ENCODE results near the gene PKD1L1. TPM values are rescaled to one million over a fixed set of nuclear protein-coding genes. Genes with fewer than 3 reads are reported as not detected.
"Not testable (repeated sequence)": the region's sequence is repeated elsewhere in the genome, so short reads cannot be mapped to it uniquely, and the experiment has no call there.

Gene PKD1L1
- polyA plus RNA-seq, 1 donor from 2014 or later = 0.06 TPM

GRCh38 chr7:47937711-47938573, 10.3 kb downstream of the PKD1L1 start:
- Mint-ChIP-seq H3K4me1 (peaks cover 25 to 30% (median 27%) of the 10 kb centered on the region in 3 donors), H3K27ac (peak overlapping the region; percentile 28 to 88 (median 46)), H3K4me3 (peak overlapping the region; percentile 0 to 87 (median 73)), H3K27me3 (no peaks in the 10 kb centered on the region), H3K36me3 (no peaks in the 10 kb centered on the region), H3K9me3 (no peaks in the 10 kb centered on the region)

GRCh38 chr7:47937065-47937687, 11.1 kb downstream of the PKD1L1 start:
- H3K36me3 Mint-ChIP-seq = no peaks in the 10 kb centered on the region
- peak overlapping the region; percentile 8 to 88 (median 28) for H3K27ac Mint-ChIP-seq
- no peaks in the 10 kb centered on the region for H3K27me3 Mint-ChIP-seq
- H3K4me1 Mint-ChIP-seq = peaks cover 25 to 30% (median 27%) of the 10 kb centered on the region in 3 donors
- H3K4me3 Mint-ChIP-seq = peak overlapping the region; percentile 0 to 87 (median 73)
- H3K9me3 Mint-ChIP-seq = no peaks in the 10 kb centered on the region

- no peaks in the 10 kb centered on the region for H3K9me3 Mint-ChIP-seq
- no peaks in the 10 kb centered on the region for H3K36me3 Mint-ChIP-seq
- peaks cover 25 to 30% (median 29%) of the 10 kb centered on the region in 3 donors for H3K4me1 Mint-ChIP-seq
- H3K27ac Mint-ChIP-seq = no peak overlapping the region
- no peaks in the 10 kb centered on the region for H3K27me3 Mint-ChIP-seq
- H3K4me3 Mint-ChIP-seq = peak overlapping the region in 3 of 4 donors; percentile 49 to 87 (median 50)
Observed at GRCh38 chr7:47936323-47936722, 11.9 kb downstream of the PKD1L1 start.

- H3K4me1 Mint-ChIP-seq = peaks cover 25 to 30% (median 29%) of the 10 kb centered on the region in 3 donors
- H3K27me3 Mint-ChIP-seq = peaks cover 6% of the 10 kb centered on the region
- H3K4me3 Mint-ChIP-seq = peak overlapping the region in 1 of 4 donors; percentile 76
- no peaks in the 10 kb centered on the region for H3K36me3 Mint-ChIP-seq
- H3K27ac Mint-ChIP-seq = no peak overlapping the region
- no peaks in the 10 kb centered on the region for H3K9me3 Mint-ChIP-seq
Observed at GRCh38 chr7:47935336-47935735, 12.9 kb downstream of the PKD1L1 start.

GRCh38 chr7:47934831-47935230, 13.4 kb downstream of the PKD1L1 start:
- Mint-ChIP-seq H3K27me3 (peaks cover 10% of the 10 kb centered on the region), H3K36me3 (no peaks in the 10 kb centered on the region), H3K27ac (no peak overlapping the region), H3K9me3 (no peaks in the 10 kb centered on the region), H3K4me3 (no peak overlapping the region), H3K4me1 (peaks cover 25 to 31% (median 30%) of the 10 kb centered on the region in 3 donors)

GRCh38 chr7:47933215-47933614, 15.1 kb downstream of the PKD1L1 start:
- peaks cover 0 to 2% (median 0%) of the 10 kb centered on the region in 3 donors for H3K9me3 Mint-ChIP-seq
- no peak overlapping the region for H3K27ac Mint-ChIP-seq
- peaks cover 21 to 32% (median 27%) of the 10 kb centered on the region in 3 donors for H3K4me1 Mint-ChIP-seq
- H3K36me3 Mint-ChIP-seq = no peaks in the 10 kb centered on the region
- peaks cover 20% of the 10 kb centered on the region for H3K27me3 Mint-ChIP-seq
- H3K4me3 Mint-ChIP-seq = no peak overlapping the region

GRCh38 chr7:47932466-47933037, 15.7 kb downstream of the PKD1L1 start:
- H3K4me1 Mint-ChIP-seq = peaks cover 20 to 27% (median 22%) of the 10 kb centered on the region in 3 donors
- peaks cover 0 to 2% (median 0%) of the 10 kb centered on the region in 3 donors for H3K9me3 Mint-ChIP-seq
- peaks cover 20% of the 10 kb centered on the region for H3K27me3 Mint-ChIP-seq
- H3K27ac Mint-ChIP-seq = no peak overlapping the region
- no peak overlapping the region for H3K4me3 Mint-ChIP-seq
- no peaks in the 10 kb centered on the region for H3K36me3 Mint-ChIP-seq

GRCh38 chr7:47932016-47932415, 16.2 kb downstream of the PKD1L1 start:
- H3K4me3 Mint-ChIP-seq = no peak overlapping the region
- H3K27me3 Mint-ChIP-seq = peaks cover 20% of the 10 kb centered on the region
- peaks cover 16 to 23% (median 18%) of the 10 kb centered on the region in 3 donors for H3K4me1 Mint-ChIP-seq
- no peaks in the 10 kb centered on the region for H3K36me3 Mint-ChIP-seq
- no peak overlapping the region for H3K27ac Mint-ChIP-seq
- H3K9me3 Mint-ChIP-seq = peaks cover 0 to 2% (median 0%) of the 10 kb centered on the region in 3 donors

- Mint-ChIP-seq H3K27me3 (peaks cover 20% of the 10 kb centered on the region), H3K4me3 (no peak overlapping the region), H3K9me3 (peaks cover 0 to 2% (median 0%) of the 10 kb centered on the region in 3 donors), H3K36me3 (peaks cover 2% of the 10 kb centered on the region), H3K27ac (no peak overlapping the region), H3K4me1 (peaks cover 12 to 16% (median 13%) of the 10 kb centered on the region in 3 donors)
Observed at GRCh38 chr7:47931005-47932004, 17.0 kb downstream of the PKD1L1 start.

GRCh38 chr7:47924266-47924665, 24.0 kb downstream of the PKD1L1 start:
- peaks cover 13% of the 10 kb centered on the region for H3K27me3 Mint-ChIP-seq
- peaks cover 0 to 3% (median 2%) of the 10 kb centered on the region in 3 donors for H3K9me3 Mint-ChIP-seq
- peaks cover 2% of the 10 kb centered on the region for H3K36me3 Mint-ChIP-seq
- H3K4me3 Mint-ChIP-seq = no peak overlapping the region
- no peak overlapping the region for H3K27ac Mint-ChIP-seq
- peaks cover 6 to 12% (median 9%) of the 10 kb centered on the region in 3 donors for H3K4me1 Mint-ChIP-seq

GRCh38 chr7:47923081-47923875, 25.0 kb downstream of the PKD1L1 start:
- not testable (repeated sequence) for H3K27me3 Mint-ChIP-seq, H3K27ac Mint-ChIP-seq, H3K4me1 Mint-ChIP-seq, H3K36me3 Mint-ChIP-seq, H3K9me3 Mint-ChIP-seq, H3K4me3 Mint-ChIP-seq

GRCh38 chr7:47916514-47916913, 31.8 kb downstream of the PKD1L1 start:
- not testable (repeated sequence) for H3K27ac Mint-ChIP-seq, H3K4me1 Mint-ChIP-seq, H3K27me3 Mint-ChIP-seq, H3K9me3 Mint-ChIP-seq, H3K4me3 Mint-ChIP-seq, H3K36me3 Mint-ChIP-seq

- Mint-ChIP-seq H3K4me1 (no peaks in the 10 kb centered on the region), H3K36me3 (peaks cover 5% of the 10 kb centered on the region), H3K27me3 (peaks cover 7% of the 10 kb centered on the region), H3K27ac (no peak overlapping the region), H3K4me3 (no peak overlapping the region), H3K9me3 (no peaks in the 10 kb centered on the region)
Observed at GRCh38 chr7:47915616-47915976, 32.7 kb downstream of the PKD1L1 start.
